ENCODE data around the gene HOMER1.

Gene HOMER1

GRCh38 chr5:79513704-79514390, at the start of gene HOMER1:
HOMER1 (minus strand) TSS chr5:79514134; CDS start chr5:79512774, 1,360 bp downstream.
- DNase-seq: peak; percentile 54

GRCh38 chr5:79563247-79563590, 49.3 kb upstream of the HOMER1 start:
- DNase-seq: no peak

- no peak for DNase-seq
Measured at GRCh38 chr5:79562351-79563246, 48.7 kb upstream of the HOMER1 start.

GRCh38 chr5:79561525-79561893, 47.6 kb upstream of the HOMER1 start:
- no peak for DNase-seq

- no peak for DNase-seq
Measured at GRCh38 chr5:79560771-79561524, 47.0 kb upstream of the HOMER1 start.

- no peak for DNase-seq
Measured at GRCh38 chr5:79555418-79555817, 41.5 kb upstream of the HOMER1 start.

- peak; percentile 35 for DNase-seq
Measured at GRCh38 chr5:79552984-79553383, 39.0 kb upstream of the HOMER1 start.

GRCh38 chr5:79547982-79548381, 34.0 kb upstream of the HOMER1 start:
- DNase-seq: no peak

GRCh38 chr5:79547429-79547822, 33.5 kb upstream of the HOMER1 start:
- no peak for DNase-seq

GRCh38 chr5:79546782-79547428, 33.0 kb upstream of the HOMER1 start:
- DNase-seq: no peak

- DNase-seq: no peak
Measured at GRCh38 chr5:79544131-79544530, 30.2 kb upstream of the HOMER1 start.

- DNase-seq: no peak
Measured at GRCh38 chr5:79540939-79541338, 27.0 kb upstream of the HOMER1 start.

- DNase-seq: no peak
Measured at GRCh38 chr5:79536193-79536906, 22.4 kb upstream of the HOMER1 start.

GRCh38 chr5:79535477-79536192, 21.7 kb upstream of the HOMER1 start:
- no peak for DNase-seq

GRCh38 chr5:79529110-79529509, 15.2 kb upstream of the HOMER1 start:
- DNase-seq: no peak

GRCh38 chr5:79527431-79527830, 13.5 kb upstream of the HOMER1 start:
- DNase-seq: no peak

- no peak for DNase-seq
Measured at GRCh38 chr5:79526928-79527327, 13.0 kb upstream of the HOMER1 start.

GRCh38 chr5:79526493-79526892, 12.6 kb upstream of the HOMER1 start:
- no peak for DNase-seq

GRCh38 chr5:79521156-79521555, 7.2 kb upstream of the HOMER1 start:
- DNase-seq: no peak

- DNase-seq: no peak
Measured at GRCh38 chr5:79518718-79519117, 4.8 kb upstream of the HOMER1 start.

- no peak for DNase-seq
Measured at GRCh38 chr5:79517601-79518000, 3.7 kb upstream of the HOMER1 start.

GRCh38 chr5:79516986-79517385, 3.1 kb upstream of the HOMER1 start:
- no peak for DNase-seq
